Osteoblast (primary cell): ENCODE data around the gene SLA2. TPM values are rescaled to one million over a fixed set of nuclear protein-coding genes. Genes with fewer than 3 reads are reported as not detected.
"Not testable (repeated sequence)": the region's sequence is repeated elsewhere in the genome, so short reads cannot be mapped to it uniquely, and the experiment has no call there.

Experiments
- DNase-seq: peaks from one replicate; pipeline ENCODE4 v3.0.0; 2011; ENCODE audit warnings: low spot score, mixed read lengths; ENCODE audit not compliant: insufficient read length; ENCODE audit errors: missing footprints
- H2AFZ ChIP-seq: 2 replicates; pipeline ENCODE4 v1.6.0; 2011; ENCODE audit warnings: mild to moderate bottlenecking, low read length
- H3K27ac ChIP-seq: 2 replicates; pipeline ENCODE4 v1.5.1; 2011; ENCODE audit warnings: mild to moderate bottlenecking, low read depth, low read length, moderate library complexity
- H3K27me3 ChIP-seq: 2 replicates; pipeline ENCODE4 v1.6.0; 2012; ENCODE audit warnings: mild to moderate bottlenecking, control low read depth, inconsistent platforms, low read length, moderate library complexity; ENCODE audit not compliant: insufficient read depth
- H3K36me3 ChIP-seq: 2 replicates; pipeline ENCODE4 v1.5.1; 2011; ENCODE audit warnings: mild to moderate bottlenecking, low read length, control low read depth, moderate library complexity; ENCODE audit not compliant: insufficient read depth
- H3K4me1 ChIP-seq: 2 replicates; pipeline ENCODE4 v1.5.1; 2011; ENCODE audit warnings: mild to moderate bottlenecking, low read length, control low read depth, moderate library complexity; ENCODE audit not compliant: insufficient read depth
- H3K4me2 ChIP-seq: 2 replicates; pipeline ENCODE4 v1.6.0; 2011; ENCODE audit warnings: mild to moderate bottlenecking, low read length; ENCODE audit not compliant: insufficient read depth
- H3K4me3 ChIP-seq: fragments of 200-600 bp; sonication (generic); 3 replicates; pipeline ENCODE4 v1.5.1; 2012; ENCODE audit warnings: mild to moderate bottlenecking, low read length, inconsistent platforms; ENCODE audit not compliant: insufficient read depth
- H3K79me2 ChIP-seq: 2 replicates; pipeline ENCODE4 v1.6.0; 2012; ENCODE audit warnings: mild to moderate bottlenecking, low read length, control low read depth, inconsistent platforms; ENCODE audit not compliant: insufficient read depth
- H3K9me3 ChIP-seq: 2 replicates; pipeline ENCODE4 v1.5.1; 2011; ENCODE audit warnings: low read depth, low read length, control low read depth
- H4K20me1 ChIP-seq: 2 replicates; pipeline ENCODE4 v1.6.0; 2012; ENCODE audit warnings: mild to moderate bottlenecking, low read length, control low read depth; ENCODE audit not compliant: insufficient read depth
- total RNA-seq: library from RNA; depleted of rRNA; stranded (reverse); fragments of >200 nt; gene quantifications from 2 replicates; pipeline ENCODE4 v1.2.3, GENCODE V29; 2012
- TF ChIP-seq, protein P1 (sequence below): IDR thresholded peaks from 2 replicates; pipeline ENCODE4 v1.5.1; 2011; ENCODE audit warnings: mild to moderate bottlenecking, low read depth, low read length, moderate library complexity; ENCODE audit errors: extremely low read depth

Gene SLA2
- total RNA-seq, 1 donor = 0.36 TPM

DNA sequence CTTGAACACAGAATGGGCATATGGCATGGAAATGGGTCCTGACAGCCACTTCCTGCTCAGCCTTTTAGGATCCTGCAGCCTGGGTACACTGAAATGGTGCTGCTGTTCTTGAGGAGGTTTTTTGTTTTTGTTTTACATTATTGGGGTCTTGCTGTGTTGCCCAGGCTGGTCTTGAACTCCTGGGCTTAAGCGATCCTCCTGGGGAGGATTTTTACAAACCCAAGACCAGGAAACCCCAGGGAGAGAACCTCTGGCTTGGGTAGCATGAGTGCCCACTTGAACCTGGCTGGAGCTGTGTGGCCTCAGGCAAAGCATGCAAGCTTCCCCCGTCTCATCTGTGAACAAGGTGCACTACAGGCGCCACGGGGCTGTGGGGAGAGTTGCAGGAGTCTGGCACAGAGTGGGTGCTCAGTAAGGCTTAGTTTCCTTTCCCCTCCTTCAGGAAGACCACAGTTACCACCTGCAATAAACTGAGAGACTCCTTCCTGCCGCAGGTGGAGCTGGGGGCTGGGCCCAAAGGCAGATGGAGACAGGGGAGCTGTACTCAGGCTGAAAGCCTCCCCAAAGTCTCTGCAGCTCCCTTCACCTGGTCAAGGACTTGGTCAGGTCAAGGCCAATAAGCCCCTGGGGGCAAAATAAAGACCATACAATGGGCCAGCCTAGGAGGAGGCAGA lies 1.8 kb downstream of the SLA2 start:
- H3K4me3 ChIP-seq = no peak overlapping the region
- H3K79me2 ChIP-seq = no peaks in the 10 kb centered on the region
- TF ChIP-seq, protein P1, sequence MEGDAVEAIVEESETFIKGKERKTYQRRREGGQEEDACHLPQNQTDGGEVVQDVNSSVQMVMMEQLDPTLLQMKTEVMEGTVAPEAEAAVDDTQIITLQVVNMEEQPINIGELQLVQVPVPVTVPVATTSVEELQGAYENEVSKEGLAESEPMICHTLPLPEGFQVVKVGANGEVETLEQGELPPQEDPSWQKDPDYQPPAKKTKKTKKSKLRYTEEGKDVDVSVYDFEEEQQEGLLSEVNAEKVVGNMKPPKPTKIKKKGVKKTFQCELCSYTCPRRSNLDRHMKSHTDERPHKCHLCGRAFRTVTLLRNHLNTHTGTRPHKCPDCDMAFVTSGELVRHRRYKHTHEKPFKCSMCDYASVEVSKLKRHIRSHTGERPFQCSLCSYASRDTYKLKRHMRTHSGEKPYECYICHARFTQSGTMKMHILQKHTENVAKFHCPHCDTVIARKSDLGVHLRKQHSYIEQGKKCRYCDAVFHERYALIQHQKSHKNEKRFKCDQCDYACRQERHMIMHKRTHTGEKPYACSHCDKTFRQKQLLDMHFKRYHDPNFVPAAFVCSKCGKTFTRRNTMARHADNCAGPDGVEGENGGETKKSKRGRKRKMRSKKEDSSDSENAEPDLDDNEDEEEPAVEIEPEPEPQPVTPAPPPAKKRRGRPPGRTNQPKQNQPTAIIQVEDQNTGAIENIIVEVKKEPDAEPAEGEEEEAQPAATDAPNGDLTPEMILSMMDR = no peak
- DNase-seq = no peak
- H3K9me3 ChIP-seq = no peaks in the 10 kb centered on the region
- no peak overlapping the region for H3K4me2 ChIP-seq
- H3K4me1 ChIP-seq = no peaks in the 10 kb centered on the region
- no peaks in the 10 kb centered on the region for H3K27me3 ChIP-seq
- H4K20me1 ChIP-seq = no peaks in the 10 kb centered on the region
- H3K36me3 ChIP-seq = no peaks in the 10 kb centered on the region
- no peak overlapping the region for H2AFZ ChIP-seq
- no peak overlapping the region for H3K27ac ChIP-seq

DNA sequence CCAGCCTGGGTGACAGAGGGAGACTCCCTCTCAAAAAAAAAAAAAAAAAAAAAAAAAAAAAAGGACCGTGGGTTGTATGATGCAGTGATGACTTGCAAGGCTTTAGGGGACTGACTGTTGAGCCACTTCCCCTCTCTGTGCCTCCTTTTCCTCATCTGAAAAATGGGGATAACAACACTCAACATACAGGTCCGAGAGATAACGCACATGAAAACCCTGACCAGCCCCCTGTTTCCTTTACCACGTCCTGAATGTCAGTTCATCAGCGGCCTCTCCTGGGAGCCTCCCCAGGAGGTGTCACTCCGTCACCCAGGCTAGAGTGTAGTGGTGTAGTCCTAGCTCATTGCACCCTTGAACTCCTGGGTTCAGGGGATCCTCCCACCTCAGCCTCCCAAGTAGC lies 3.9 kb downstream of the SLA2 start:
- Histone ChIP-seq H3K4me2 (no peak overlapping the region), H2AFZ (no peak overlapping the region), H3K27ac (no peak overlapping the region), H4K20me1 (no peaks in the 10 kb centered on the region), H3K79me2 (no peaks in the 10 kb centered on the region), H3K9me3 (no peaks in the 10 kb centered on the region), H3K4me3 (no peak overlapping the region), H3K4me1 (no peaks in the 10 kb centered on the region), H3K36me3 (no peaks in the 10 kb centered on the region), H3K27me3 (no peaks in the 10 kb centered on the region)
- no peak for DNase-seq
- TF ChIP-seq, protein P1 = no peak

DNA sequence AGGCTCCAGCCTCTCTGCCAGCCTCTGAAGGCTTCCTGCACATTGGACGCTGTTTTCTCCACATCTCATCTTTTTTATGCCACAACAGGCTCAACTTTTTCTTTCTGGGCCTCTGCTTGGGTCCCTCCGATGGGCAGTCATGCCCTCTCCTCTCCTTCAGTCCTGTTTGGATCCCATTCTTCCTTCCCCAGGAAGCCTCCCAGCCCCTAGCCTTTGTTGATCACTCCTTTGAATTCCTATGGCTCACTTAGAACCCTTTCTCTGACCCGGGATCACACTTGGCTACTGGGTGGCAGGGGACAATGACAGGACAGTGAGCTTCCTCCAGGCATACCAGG lies 4.5 kb downstream of the SLA2 start:
- Histone ChIP-seq H3K4me2 (no peak overlapping the region), H2AFZ (no peak overlapping the region), H3K4me3 (no peak overlapping the region), H3K27ac (no peak overlapping the region), H3K36me3 (no peaks in the 10 kb centered on the region), H3K79me2 (no peaks in the 10 kb centered on the region), H3K27me3 (no peaks in the 10 kb centered on the region), H3K9me3 (no peaks in the 10 kb centered on the region), H4K20me1 (no peaks in the 10 kb centered on the region), H3K4me1 (no peaks in the 10 kb centered on the region)
- TF ChIP-seq, protein P1 = no peak
- no peak for DNase-seq

DNA sequence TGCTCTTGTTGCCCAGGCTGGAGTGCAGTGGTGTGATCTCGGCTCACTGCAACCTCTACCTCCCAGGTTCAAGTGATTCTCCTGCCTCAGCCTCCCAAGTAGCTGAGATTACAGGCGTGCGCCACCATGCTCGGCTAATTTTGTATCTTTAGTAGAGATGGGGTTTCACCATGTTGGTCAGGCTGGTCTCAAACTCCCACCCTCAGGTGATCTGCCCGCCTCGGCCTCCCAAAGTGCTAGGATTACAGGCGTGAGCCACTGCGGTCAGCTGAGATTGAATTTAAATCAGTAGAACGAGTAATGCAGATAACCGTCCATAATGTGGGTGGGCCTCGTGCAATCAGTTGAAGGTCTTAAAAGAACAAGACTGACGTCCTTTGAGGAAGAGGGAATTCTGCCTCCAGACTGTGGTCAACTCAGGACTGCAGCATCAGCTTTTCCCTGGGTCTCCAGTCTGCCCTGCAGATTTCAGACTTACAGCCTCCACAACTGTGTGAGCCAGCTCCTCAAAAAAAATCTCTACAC lies 7.1 kb downstream of the SLA2 start:
- not testable (repeated sequence) for H3K4me2 ChIP-seq, H4K20me1 ChIP-seq, H3K4me1 ChIP-seq, H3K79me2 ChIP-seq, H3K36me3 ChIP-seq, DNase-seq, H3K9me3 ChIP-seq, H3K27me3 ChIP-seq, H3K4me3 ChIP-seq, H3K27ac ChIP-seq, H2AFZ ChIP-seq
